KOPT-K1 (cell line): Measurements from ENCODE around the gene FCMR.

ENCODE experiments used
- H3K27ac ChIP-seq: fragments of 200-600 bp; sonication (generic); 2 replicates; pipeline ENCODE4 v1.5.1; 2016; ENCODE audit warnings: antibody characterized with exemption, mild to moderate bottlenecking, low read depth, low read length; ENCODE audit not compliant: poor library complexity, severe bottlenecking
- H3K36me3 ChIP-seq: fragments of 200-600 bp; sonication (generic); 2 replicates; pipeline ENCODE4 v1.5.1; 2017; ENCODE audit warnings: antibody characterized with exemption, mild to moderate bottlenecking, low read length, moderate library complexity; ENCODE audit not compliant: insufficient read depth
- H3K9me3 ChIP-seq: fragments of 200-600 bp; sonication (generic); 2 replicates; pipeline ENCODE4 v1.5.1; 2017; ENCODE audit warnings: antibody characterized with exemption, low read length, mild to moderate bottlenecking; ENCODE audit not compliant: insufficient read depth, poor library complexity, severe bottlenecking

The FCMR gene

GRCh38 chr1:206955476-206956451 lies 34.0 kb upstream of the FCMR start:
- Histone ChIP-seq H3K27ac (no peak overlapping the region), H3K36me3 (no peaks in the 10 kb centered on the region), H3K9me3 (no peaks in the 10 kb centered on the region)

- Histone ChIP-seq H3K27ac (no peak overlapping the region), H3K36me3 (no peaks in the 10 kb centered on the region), H3K9me3 (no peaks in the 10 kb centered on the region)
Observed at GRCh38 chr1:206954459-206955342, 33.0 kb upstream of the FCMR start.

- Histone ChIP-seq H3K9me3 (no peaks in the 10 kb centered on the region), H3K27ac (no peak overlapping the region), H3K36me3 (no peaks in the 10 kb centered on the region)
Observed at GRCh38 chr1:206953626-206954025, 31.9 kb upstream of the FCMR start.

DNA sequence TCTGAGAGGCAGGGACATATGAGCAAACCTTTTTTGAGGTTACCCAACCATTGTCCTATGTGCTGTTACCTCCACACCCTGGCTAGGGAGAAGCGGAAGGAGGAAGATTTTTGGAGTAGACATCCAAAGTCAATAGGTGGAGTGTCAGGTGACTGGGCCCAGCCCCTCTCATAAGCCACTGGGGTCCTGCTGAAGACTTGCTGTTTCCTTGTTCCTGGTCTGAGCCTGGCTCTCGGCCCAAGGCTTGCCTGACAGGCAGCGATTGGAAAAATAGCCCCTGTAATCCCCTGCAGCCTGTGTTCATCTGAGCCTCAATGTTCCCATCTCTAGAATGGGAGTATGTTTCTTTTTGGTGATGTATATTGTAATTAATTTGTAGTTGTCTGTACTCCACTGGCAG lies 31.4 kb upstream of the FCMR start:
- H3K9me3 ChIP-seq = no peaks in the 10 kb centered on the region
- no peaks in the 10 kb centered on the region for H3K36me3 ChIP-seq
- no peak overlapping the region for H3K27ac ChIP-seq

DNA sequence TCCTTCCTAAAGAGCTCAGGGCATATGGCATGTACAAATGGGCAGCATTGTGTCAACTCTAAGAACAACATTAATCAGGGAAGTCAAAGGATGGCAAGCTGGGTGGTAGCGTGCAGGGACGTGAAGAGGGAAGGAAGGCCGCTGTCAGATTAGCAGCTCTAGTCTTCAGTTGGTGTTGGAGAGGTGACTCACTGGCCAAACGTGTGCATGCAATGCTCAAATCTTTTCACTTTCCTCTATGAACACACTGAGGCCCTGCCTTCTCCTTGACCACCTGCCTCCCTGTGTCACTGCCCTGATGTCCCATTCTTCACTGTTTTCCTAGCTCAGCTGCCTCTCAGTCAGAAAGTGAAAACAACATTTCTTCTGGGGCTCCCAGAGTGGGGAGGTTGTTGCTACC lies 30.4 kb upstream of the FCMR start:
- Histone ChIP-seq H3K27ac (no peak overlapping the region), H3K9me3 (no peaks in the 10 kb centered on the region), H3K36me3 (no peaks in the 10 kb centered on the region)

DNA sequence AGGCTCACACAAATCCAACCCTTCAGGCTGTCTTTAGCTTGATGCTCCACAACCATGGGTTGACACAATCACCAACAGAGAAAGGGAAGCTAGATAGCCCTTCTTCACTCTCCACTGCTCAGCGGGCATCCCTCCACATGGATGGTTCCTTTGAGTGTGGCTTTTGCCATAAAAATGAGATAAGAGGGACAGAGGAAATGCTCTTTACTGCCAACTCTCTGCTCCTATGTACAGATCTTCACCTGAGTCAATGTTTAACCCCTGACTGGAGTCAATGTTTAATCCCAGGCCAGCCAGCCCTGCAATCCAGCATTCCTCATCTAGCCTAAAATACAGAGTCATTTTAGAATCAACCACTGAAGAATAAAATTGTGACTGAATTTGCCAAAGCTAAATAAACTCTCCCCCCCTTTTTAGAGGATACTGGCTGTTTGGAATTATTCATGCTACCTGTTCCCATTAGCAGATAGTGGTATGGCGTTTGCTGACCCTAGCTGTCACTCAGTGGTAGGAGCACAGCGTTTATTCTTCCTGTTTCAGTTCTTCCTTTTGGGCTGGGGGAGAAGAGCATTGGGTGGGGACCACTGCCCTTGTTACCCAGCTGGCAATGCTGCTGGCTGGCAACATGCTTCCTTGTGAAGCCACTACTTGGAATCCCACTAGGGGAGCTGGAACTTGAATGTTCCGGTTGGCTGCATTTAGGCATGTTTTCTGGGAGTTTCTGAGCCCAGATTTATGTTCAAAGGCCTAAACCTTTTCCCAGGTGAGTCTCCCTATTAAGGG lies 29.8 kb upstream of the FCMR start:
- H3K27ac ChIP-seq = no peak overlapping the region

DNA sequence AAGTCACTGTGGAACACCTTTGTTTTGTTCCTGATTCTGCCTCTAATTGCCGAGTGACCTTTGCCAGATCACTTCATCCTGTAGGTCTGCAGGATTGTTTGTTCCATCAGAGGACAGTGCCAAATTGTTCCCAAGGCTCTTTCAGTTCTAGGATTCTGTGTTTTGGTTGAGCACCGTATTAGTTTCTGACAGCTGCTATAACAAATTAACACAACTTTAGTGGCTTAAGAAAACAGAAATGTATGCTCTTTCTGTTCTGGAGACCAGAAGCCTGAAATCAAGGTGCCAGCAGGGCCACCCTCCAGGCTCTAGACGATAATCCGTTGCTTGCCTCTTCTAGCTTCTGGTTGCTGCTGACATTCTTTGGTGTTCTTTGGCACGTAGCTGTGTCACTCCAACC lies 27.9 kb upstream of the FCMR start:
- H3K27ac ChIP-seq = no peak overlapping the region
- no peaks in the 10 kb centered on the region for H3K36me3 ChIP-seq
- no peaks in the 10 kb centered on the region for H3K9me3 ChIP-seq

More for the DNA sequence above, 29.8 kb upstream of the FCMR start:
- no peaks in the 10 kb centered on the region for H3K36me3 ChIP-seq
- no peaks in the 10 kb centered on the region for H3K9me3 ChIP-seq

DNA sequence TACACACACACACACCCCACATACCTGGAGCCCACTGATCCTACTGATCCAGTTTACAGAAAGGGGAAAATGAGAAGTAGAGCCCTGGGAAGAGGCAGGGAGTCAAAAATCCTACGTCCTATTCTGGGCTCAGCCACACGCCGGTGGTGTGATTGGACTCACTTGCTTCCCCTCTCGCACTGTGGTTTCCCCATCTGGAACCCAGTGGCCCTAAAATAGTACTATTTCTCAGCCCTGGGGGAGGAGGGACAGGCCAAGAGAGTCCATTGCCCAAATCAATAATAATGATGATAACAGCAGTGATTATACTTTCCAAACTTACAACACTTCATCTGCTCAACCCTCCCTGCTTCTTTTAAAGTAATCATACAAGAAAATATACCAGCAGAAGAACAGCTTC lies 27.5 kb upstream of the FCMR start:
- no peaks in the 10 kb centered on the region for H3K9me3 ChIP-seq
- H3K36me3 ChIP-seq = no peaks in the 10 kb centered on the region
- H3K27ac ChIP-seq = no peak overlapping the region

DNA sequence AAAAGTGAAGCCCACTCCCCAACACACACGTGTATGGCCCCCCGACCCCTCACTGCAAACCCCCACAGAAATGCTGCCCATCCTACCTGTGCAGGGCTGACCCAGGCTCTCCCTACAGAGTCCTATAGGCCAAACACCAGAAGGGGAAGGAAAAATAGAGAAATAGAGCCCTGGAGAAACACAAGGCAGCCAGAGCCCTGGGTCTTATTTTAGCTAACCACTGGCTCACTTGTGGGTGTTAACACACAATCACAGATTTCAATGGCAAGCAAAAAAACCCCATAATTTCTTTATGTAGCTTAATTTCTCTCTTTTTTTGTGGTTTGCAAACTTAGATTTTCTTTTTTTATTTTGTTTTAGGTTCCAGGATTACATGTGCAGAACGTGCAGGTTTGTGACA lies 25.5 kb upstream of the FCMR start:
- Histone ChIP-seq H3K27ac (no peak overlapping the region), H3K36me3 (no peaks in the 10 kb centered on the region), H3K9me3 (no peaks in the 10 kb centered on the region)

DNA sequence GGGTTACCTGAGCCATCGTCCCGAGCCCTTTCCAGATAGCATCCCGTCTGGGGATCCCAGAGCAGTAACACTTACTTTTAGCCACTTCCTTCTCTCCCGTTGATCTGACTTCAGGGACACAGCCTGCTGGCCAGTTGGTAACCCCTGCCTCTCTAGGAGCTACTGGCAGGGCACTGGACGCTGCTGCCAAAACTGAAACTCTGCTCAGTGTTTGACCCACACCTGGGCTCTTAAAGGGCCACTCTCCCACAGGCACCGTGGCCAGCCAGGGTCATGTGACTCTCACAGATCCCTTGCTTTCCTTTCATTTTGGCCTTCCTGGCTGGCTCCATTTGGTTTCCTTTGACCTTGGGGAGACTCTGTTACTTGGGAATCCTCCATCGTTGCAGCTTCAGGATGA lies 24.5 kb upstream of the FCMR start, which contains the start of gene PIGR:
Gene PIGR, minus strand, starts transcription at position 206 of the 400 bp plus-strand sequence. CDS start 5,935 bp downstream, outside the sequence.
- Histone ChIP-seq H3K9me3 (no peaks in the 10 kb centered on the region), H3K27ac (no peak within 1 kb of the TSS), H3K36me3 (no peaks in the 10 kb centered on the region)

- Histone ChIP-seq H3K9me3 (no peaks in the 10 kb centered on the region), H3K27ac (no peak overlapping the region), H3K36me3 (no peaks in the 10 kb centered on the region)
Observed at GRCh38 chr1:206945779-206946178, 24.0 kb upstream of the FCMR start.

DNA sequence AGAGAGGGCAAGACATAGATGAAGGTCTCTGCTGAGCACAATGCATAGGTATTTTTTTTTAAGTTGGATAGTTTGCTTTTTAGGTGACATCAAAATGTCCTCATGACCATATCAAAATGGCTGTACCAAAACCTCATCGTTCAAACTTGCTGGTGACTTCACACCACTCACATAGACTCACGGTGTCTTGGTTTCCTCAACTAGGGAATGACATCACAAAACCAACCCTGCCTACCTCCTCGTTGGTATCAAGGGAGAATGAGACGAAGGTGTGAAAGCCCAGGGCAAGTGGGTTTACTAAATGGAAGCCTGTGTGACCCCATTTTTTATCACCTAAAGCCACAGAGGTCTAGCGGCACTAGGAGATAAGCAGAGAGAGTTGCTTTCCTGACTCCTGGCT lies 23.0 kb upstream of the FCMR start:
- Histone ChIP-seq H3K9me3 (no peaks in the 10 kb centered on the region), H3K27ac (no peak overlapping the region), H3K36me3 (no peaks in the 10 kb centered on the region)

GRCh38 chr1:206941766-206942418 lies 20.2 kb upstream of the FCMR start:
- no peaks in the 10 kb centered on the region for H3K36me3 ChIP-seq
- no peaks in the 10 kb centered on the region for H3K9me3 ChIP-seq
- no peak overlapping the region for H3K27ac ChIP-seq

DNA sequence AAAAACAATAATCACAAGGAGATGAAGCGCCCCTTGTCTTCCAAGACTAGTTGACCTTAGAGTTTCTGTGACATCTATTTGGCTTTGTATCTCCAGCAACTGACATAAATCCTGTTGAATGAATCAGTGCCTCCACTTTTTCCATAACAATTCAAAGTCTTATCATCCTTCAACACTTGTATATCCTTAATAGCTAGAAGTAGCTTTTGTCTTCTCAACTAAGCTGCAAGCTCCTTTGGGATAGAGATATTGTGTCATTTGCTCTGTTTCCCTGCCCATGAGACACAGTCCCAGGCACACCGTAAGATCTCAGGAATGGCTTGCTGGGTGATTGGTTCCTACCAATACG lies 18.8 kb upstream of the FCMR start:
- Histone ChIP-seq H3K9me3 (no peaks in the 10 kb centered on the region), H3K36me3 (no peaks in the 10 kb centered on the region), H3K27ac (no peak overlapping the region)
